Pancreas (tissue), 10 donors: ENCODE measurements around the gene JAKMIP1. TPM values are rescaled to one million over a fixed set of nuclear protein-coding genes. Genes with fewer than 3 reads are reported as not detected.
A peak's percentile ranks its signal among the peaks of the same experiment; 100 is the strongest.

Experiments used
- ATAC-seq, 4 donors: fragments of 200-7000 bp; cut with Tn5 transposase; one replicate each; pipeline versions ENCODE4 v1.8.0 to v1.9.1; 2020; ENCODE audit warnings: mild to moderate bottlenecking in 4 of 4, moderate library complexity in 4 of 4
- DNase-seq, 6 donors: peaks; one replicate each; pipeline ENCODE4 v3.0.0-alpha.2; 2020
- FAIRE-seq: peaks from 2 replicates; lab custom pipeline; 2012; peaks lifted over from hg19 to GRCh38; lab: Jason Lieb, UNC
- H3K27ac ChIP-seq, 4 donors: fragments of 200-600 bp; sonication (generic); 1 replicate in 3 of 4; 2 replicates in 1 of 4; pipeline versions ENCODE4 v1.5.0 to v1.8.0; 2020
- H3K27me3 ChIP-seq, 4 donors: fragments of 200-600 bp; one replicate each; pipeline ENCODE4 v1.8.0; 2021
- H3K36me3 ChIP-seq, 3 donors: fragments of 200-600 bp; sonication (generic) in 1 of 3; one replicate each; pipeline versions ENCODE4 v1.5.0 to v1.8.0; 2020 to 2021
- H3K4me1 ChIP-seq, 3 donors: fragments of 200-600 bp; one replicate each; pipeline ENCODE4 v1.8.0; 2021
- H3K4me3 ChIP-seq, 4 donors: fragments of 200-600 bp; sonication (generic) in 2 of 4; one replicate each; pipeline versions ENCODE4 v1.5.0 to v1.8.0; 2020 to 2021
- H3K9me3 ChIP-seq, 4 donors: fragments of 200-600 bp; one replicate each; pipeline ENCODE4 v1.8.0; 2021
- WGBS, 2 donors: extraction: QIAGEN DNeasy Blood & Tissue Kit; methylation state at CpG; one replicate each; pipeline ENCODE4 v1.1.7; 2013; 5-methylcytosine and 5-hydroxymethylcytosine counted together
- intact Hi-C, 3 donors: fragments of 100-400 bp; cut with DNase I; formaldehyde crosslinking; loops; one replicate each; pipeline versions ENCODE4 v1.11.1 to v1.14.2; 2022
- polyA plus RNA-seq, 2 donors: library from polyadenylated mRNA; stranded (reverse); fragments of 200-250 nt; gene quantifications; one replicate each; pipeline ENCODE4 v1.2.3, GENCODE V29; 2013
- total RNA-seq, 6 donors: library from RNA; stranded (reverse); fragmentation: NEBNext Ultra II Directional in 4 of 6; extraction: Animal tissue kit (Norgen Biotek cat#: 25700) in 4 of 6; gene quantifications; one replicate each; pipeline versions ENCODE4 v1.2.1 to v1.2.4, GENCODE V29; 2021 to 2023
- TF ChIP-seq, protein P1 (sequence below), 4 donors: fragments of 200-600 bp; sonication (generic) in 3 of 4; IDR thresholded peaks; one replicate each; pipeline versions ENCODE4 v1.5.0 to v1.8.0; 2021; ENCODE audit warnings: antibody characterized with exemption in 4 of 4
- donor health status: healthy with polysubstance abuse.
- donor health status: DM: no; HTN: no; CAD: no; lungs with moderate emphysema.
- donor health status: DM: no; HTN: no; CAD: no.
- donor health status: control.
- donor health status: control.
- donor health status: Bipolar disorder and iron deficiency.
- donor health status: DM: yes; HTN: yes; CAD: no.
- donor health status: DM: no; HTN: no; CAD: no.
- donor health status: DM: no; HTN: no; CAD: no.
- donor health status: DM: yes; HTN: yes; CAD: no.

JAKMIP1 gene
- total and polyA plus RNA-seq, 8 donors: 0.16 to 4.3 (median 0.59) TPM

GRCh38 chr4:6126971-6127745 lies 73.2 kb downstream of the JAKMIP1 start:
- H3K4me1 ChIP-seq: no peaks in the 10 kb centered on the region
- ATAC-seq (no peak), DNase-seq (peak in 2 of 6 donors; percentile 38 to 44), FAIRE-seq (no peak)
- peaks cover 0 to 3% (median 0%) of the 10 kb centered on the region in 4 donors for H3K27me3 ChIP-seq
- H3K27ac ChIP-seq: no peak overlapping the region
- WGBS, 2 donors: 72 to 76% methylated on average over 20 of the region's 20 CpGs
- no peak overlapping the region for H3K4me3 ChIP-seq
- TF ChIP-seq, protein P1, sequence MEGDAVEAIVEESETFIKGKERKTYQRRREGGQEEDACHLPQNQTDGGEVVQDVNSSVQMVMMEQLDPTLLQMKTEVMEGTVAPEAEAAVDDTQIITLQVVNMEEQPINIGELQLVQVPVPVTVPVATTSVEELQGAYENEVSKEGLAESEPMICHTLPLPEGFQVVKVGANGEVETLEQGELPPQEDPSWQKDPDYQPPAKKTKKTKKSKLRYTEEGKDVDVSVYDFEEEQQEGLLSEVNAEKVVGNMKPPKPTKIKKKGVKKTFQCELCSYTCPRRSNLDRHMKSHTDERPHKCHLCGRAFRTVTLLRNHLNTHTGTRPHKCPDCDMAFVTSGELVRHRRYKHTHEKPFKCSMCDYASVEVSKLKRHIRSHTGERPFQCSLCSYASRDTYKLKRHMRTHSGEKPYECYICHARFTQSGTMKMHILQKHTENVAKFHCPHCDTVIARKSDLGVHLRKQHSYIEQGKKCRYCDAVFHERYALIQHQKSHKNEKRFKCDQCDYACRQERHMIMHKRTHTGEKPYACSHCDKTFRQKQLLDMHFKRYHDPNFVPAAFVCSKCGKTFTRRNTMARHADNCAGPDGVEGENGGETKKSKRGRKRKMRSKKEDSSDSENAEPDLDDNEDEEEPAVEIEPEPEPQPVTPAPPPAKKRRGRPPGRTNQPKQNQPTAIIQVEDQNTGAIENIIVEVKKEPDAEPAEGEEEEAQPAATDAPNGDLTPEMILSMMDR (IDR thresholded peaks at IDR 0.05): no peak
- no peaks in the 10 kb centered on the region for H3K36me3 ChIP-seq
- H3K9me3 ChIP-seq: no peaks in the 10 kb centered on the region
- intact Hi-C loops: no loop called here

GRCh38 chr4:6125103-6125651 lies 75.2 kb downstream of the JAKMIP1 start:
- 59 to 69% methylated on average over 5 of the region's 5 CpGs for WGBS, 2 donors
- peak in 2 of 6 donors; percentile 19 to 29 for DNase-seq

GRCh38 chr4:6124386-6125102 lies 75.8 kb downstream of the JAKMIP1 start:
- Histone ChIP-seq H3K27ac (no peak overlapping the region), H3K4me3 (no peak overlapping the region), H3K36me3 (no peaks in the 10 kb centered on the region), H3K9me3 (no peaks in the 10 kb centered on the region), H3K4me1 (no peaks in the 10 kb centered on the region), H3K27me3 (peaks cover 0 to 3% (median 0%) of the 10 kb centered on the region in 4 donors)
- DNase-seq (peak in 2 of 6 donors; percentile 31 to 53), ATAC-seq (no peak), FAIRE-seq (no peak)
- TF ChIP-seq, protein P1 (IDR thresholded peaks at IDR 0.05): no peak
- 80 to 81% methylated on average over 6 of the region's 6 CpGs for WGBS, 2 donors
- intact Hi-C loops: no loop called here

More at GRCh38 chr4:6125103-6125651, 75.2 kb downstream of the JAKMIP1 start:
- Histone ChIP-seq H3K4me1 (no peaks in the 10 kb centered on the region), H3K4me3 (no peak overlapping the region), H3K27ac (no peak overlapping the region), H3K36me3 (no peaks in the 10 kb centered on the region), H3K27me3 (peaks cover 0 to 3% (median 0%) of the 10 kb centered on the region in 4 donors), H3K9me3 (no peaks in the 10 kb centered on the region)
- TF ChIP-seq, protein P1 (IDR thresholded peaks at IDR 0.05): no peak
- ATAC-seq: no peak
- FAIRE-seq: no peak
- intact Hi-C loops: no loop called here

- ATAC-seq (no peak), DNase-seq (peak in 2 of 6 donors; percentile 31 to 35), FAIRE-seq (no peak)
- H3K27ac ChIP-seq: no peak overlapping the region
- no peak overlapping the region for H3K4me3 ChIP-seq
- TF ChIP-seq, protein P1 (IDR thresholded peaks at IDR 0.05): no peak
- 88 to 93% methylated on average over 13 of the region's 13 CpGs for WGBS, 2 donors
- H3K36me3 ChIP-seq: no peaks in the 10 kb centered on the region
- no peaks in the 10 kb centered on the region for H3K9me3 ChIP-seq
- H3K4me1 ChIP-seq: no peaks in the 10 kb centered on the region
- peaks cover 0 to 3% (median 0%) of the 10 kb centered on the region in 4 donors for H3K27me3 ChIP-seq
- intact Hi-C loops: no loop called here
Measured at GRCh38 chr4:6123976-6124375, 76.4 kb downstream of the JAKMIP1 start.
